T-helper 22 cell (primary cell): ENCODE measurements around the gene ITPKA.

Experiments
- DNase-seq: peaks from one replicate; pipeline ENCODE4 v3.0.0-alpha.2; 2020; ENCODE audit warnings: low read depth

The ITPKA gene

GRCh38 chr15:41490355-41490754 lies 3.3 kb upstream of the ITPKA start:
- no peak for DNase-seq

DNA sequence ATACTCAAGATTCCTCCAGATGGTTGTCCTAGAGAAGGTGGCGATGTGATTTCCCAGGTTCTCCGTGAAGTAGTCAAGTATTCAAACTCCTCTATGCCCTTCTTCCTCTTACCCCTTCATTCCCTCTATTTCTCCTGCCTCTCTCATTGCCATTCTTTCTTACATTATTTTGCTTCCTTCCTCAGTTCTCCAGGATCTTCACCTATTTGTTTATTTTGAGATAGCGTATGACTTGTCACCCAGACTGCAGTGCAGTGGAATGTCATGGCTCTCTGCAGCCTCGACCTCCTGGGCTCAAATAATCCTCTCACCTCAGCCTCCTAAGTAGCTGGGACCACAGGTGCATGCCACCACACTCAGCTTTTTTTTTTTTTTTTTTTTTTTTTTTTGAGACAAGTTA lies 1.8 kb upstream of the ITPKA start:
- no peak for DNase-seq

DNA sequence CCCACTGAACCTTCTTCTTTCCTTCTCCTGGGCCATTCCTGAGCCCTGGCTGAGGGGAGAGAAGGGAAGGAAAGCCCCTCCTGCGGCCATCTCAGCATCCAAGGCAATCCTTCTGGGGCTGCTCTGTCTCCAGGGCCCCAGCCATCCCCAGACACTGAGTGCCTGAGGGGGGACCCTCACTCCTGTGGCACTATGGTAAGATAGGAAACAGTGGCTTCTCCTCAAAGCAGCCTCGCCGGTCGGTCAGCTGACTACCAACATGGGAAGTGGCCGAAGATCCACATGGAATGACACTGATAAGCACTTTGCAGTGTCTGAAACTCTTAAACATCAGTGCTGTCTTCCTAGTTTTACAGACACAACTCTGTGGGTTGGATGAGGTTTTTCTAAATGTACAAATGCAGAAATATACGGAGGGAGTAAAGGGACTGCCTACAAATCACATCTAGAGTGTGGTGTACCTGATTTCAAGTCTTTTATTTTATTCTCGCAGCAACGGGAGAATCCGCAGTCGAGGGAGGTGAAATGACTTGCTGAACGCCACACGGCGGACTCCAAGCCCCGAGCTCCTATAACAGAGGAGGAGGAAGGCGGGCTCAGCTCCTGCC lies 973 bp upstream of the ITPKA start:
- no peak for DNase-seq

GRCh38 chr15:41493902-41494189 lies 172 bp downstream of the ITPKA start:
- no peak for DNase-seq

DNA sequence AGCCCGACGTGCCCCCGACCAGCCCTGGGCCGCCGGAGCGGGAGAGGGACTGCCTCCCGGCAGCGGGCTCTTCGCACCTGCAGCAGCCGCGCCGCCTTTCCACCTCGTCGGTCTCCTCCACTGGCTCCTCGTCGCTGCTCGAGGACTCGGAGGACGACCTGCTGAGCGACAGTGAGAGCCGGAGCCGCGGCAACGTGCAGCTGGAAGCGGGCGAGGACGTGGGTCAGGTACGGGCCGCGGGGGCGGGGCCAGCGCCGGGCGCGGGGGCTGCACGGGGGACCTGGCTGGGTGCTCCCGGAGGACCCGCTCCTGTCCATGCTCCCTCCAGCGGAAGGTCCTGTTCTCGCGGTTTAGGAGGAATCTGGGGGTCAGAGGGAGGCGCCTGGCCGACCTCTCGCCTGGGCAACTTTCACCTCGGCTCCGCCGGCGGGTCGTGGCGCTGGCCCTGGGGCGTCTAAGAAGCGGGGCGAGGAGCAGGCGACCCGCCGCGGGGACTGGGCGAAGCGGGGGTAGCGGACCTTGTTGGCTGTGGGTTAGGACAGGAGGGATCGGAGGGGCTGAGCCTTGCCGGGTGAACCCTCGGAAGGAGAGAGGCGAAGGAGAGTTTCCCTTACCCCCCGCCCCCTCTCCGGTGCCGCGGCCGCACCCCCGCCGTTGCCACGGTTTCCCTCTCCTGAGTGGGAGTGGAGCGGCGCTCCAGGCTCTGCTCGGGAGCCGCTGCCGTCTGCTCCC lies 682 bp downstream of the ITPKA start:
- no peak for DNase-seq

DNA sequence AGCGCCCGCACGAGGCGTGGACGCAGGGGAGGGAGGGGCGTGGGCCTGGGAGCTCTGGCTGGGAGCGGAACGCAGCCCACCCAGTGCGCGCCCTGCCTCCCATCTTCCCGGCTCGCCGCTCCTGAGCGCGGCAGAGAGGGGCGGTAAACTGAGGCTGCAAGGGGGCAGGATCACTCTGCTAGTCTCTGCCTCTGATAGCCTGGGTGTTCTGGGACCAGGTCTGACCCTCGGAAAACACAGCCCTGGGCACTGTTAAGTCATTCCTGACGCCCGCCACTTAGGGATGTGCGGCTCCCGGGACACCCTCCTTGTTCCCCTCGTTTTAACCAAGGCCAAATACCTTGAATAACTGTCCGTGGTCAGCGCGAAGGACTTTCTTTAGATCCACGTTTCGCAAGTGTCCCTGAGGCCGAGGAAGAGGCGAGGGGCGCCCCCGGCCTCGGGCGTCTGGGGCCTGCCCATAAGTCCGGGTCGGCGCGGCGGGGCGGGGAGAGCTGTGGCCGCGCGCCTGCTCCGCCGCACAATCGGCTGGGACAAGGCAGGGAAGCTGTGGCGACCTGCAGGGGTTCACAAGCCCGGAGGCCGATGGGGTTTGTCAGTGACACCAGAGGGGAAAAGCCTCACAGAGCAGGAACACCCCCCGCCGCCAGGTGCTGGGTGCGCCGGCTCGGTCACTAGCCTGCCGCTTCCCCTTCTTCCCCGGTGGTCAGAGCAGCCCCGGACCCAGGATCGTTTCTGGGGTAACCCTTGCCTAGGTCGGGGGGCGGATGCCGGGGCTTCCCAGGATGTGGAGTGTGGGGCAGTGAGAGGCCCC lies 1.5 kb downstream of the ITPKA start:
- DNase-seq, result no peak

DNA sequence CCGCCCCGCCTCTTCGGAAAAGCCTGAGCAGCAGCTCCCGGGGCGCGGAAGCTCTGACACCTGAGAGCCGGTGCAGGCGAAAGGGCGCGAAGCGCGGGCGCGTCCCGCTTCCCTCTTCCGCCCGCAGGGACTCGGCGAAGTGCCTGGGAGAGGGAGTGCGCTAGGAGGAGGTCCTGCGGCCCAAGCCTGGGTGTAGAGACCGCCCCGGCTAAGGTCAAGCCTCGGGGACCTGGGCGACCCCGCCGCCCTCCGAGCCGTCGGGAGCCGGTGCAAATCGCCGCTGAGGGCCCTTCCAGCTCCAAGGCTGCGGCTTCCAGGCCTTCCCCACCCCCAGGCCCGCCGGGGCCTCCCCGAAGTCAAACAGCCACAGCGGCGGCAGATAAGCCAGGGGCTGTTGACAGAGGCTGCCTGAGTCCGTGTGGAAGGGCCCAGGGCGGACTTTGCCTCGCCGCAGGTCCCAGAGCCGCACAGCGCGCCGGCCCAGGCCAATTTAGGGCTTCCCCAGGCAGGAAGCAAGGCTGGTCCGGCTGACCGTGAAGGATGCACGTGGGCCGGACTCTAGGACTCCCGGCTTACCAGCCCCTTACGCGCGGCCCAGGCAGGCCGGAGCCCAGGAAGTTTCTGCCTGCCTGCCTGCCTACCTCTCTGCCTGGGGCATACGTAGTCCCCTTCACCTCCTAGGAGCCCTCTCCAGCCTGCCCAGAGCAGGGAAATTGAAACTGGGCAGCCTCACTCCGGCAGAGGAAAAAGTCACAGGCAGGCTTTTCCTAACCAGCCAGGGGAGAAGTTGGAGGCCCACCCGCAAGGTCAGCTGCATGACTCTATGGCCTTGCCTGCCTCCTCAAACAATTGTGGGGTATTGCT lies 2.3 kb downstream of the ITPKA start:
- DNase-seq, result no peak

DNA sequence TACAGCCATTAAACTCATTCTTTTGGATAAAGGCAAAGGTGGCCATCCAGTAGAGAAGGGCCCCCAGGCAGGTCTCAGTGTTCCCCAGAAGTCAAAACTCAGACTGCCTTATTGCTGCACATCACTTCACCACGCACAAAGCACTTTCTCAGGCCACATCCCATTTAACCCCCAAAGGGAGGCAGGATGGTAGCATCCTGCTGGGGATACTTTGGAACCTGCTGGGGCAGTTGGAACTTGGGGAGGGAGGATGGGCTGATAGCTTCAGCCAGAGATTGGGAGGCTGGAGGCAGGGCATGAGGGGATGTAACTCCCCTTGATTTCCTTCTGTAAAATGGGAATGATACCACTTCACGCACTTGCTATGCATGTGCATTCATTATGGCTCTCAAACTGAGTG lies 5.0 kb downstream of the ITPKA start:
- DNase-seq, result no peak

DNA sequence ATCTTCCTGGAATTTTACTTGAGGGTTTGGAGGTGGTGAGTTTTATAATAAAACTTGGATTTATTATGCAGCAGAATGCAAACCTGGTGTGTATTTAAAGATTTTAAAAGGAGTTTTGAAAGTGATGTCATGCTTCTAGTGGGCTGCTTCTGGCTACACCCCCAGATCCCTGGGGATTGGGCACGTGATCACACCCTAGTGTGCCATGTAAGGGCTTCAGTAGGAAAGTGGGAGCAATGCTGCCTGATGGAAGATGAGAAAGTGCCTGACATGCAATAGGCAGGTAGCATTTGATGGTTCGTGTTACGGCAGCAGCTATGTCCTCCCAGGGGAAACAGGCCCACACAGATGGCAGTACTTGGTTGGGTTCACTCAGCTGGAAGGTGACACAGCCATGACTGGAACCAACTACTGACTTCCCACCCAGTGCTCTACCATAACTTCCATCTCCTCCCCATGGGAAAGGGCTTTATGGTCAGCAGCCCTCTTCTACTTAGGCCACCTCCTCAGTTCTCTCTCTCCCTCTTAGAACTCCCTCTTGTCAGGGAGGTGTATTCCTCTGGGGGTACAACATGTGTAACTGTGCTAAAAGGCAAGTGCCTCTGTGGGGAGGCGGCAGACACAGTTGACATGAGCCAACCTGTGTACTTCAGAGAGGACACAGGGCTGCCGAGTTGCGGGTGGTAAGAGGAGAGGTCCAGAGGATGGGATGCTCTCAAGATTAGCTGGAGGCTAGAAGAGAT lies 5.6 kb downstream of the ITPKA start:
- DNase-seq, result no peak

DNA sequence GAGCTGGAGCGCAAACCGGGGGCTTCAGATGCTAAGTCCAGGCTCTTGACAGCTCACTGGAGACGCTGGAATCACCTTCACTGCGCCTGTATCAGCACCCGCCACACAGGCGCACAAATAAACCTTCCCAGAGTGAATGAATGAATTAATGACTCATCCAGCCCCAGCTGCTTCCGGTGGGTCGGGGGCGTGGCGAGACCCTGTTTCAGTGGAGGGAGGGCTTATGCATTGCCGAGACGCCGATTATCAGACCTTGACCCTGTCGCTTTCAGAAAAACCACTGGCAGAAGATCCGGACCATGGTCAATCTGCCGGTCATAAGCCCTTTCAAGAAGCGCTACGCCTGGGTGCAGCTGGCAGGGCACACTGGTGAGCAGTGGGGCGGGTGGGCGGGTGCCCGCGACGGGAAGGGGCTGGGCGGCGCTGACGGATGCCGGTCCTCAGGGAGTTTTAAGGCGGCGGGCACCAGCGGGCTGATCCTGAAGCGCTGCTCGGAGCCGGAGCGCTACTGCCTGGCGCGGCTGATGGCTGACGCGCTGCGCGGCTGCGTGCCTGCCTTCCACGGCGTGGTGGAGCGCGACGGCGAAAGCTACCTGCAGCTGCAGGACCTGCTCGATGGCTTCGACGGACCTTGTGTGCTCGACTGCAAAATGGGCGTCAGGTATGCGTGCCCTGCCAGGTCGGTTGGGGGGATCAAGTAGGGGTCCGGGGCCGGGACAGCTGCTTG lies 7.7 kb downstream of the ITPKA start:
- no peak for DNase-seq

DNA sequence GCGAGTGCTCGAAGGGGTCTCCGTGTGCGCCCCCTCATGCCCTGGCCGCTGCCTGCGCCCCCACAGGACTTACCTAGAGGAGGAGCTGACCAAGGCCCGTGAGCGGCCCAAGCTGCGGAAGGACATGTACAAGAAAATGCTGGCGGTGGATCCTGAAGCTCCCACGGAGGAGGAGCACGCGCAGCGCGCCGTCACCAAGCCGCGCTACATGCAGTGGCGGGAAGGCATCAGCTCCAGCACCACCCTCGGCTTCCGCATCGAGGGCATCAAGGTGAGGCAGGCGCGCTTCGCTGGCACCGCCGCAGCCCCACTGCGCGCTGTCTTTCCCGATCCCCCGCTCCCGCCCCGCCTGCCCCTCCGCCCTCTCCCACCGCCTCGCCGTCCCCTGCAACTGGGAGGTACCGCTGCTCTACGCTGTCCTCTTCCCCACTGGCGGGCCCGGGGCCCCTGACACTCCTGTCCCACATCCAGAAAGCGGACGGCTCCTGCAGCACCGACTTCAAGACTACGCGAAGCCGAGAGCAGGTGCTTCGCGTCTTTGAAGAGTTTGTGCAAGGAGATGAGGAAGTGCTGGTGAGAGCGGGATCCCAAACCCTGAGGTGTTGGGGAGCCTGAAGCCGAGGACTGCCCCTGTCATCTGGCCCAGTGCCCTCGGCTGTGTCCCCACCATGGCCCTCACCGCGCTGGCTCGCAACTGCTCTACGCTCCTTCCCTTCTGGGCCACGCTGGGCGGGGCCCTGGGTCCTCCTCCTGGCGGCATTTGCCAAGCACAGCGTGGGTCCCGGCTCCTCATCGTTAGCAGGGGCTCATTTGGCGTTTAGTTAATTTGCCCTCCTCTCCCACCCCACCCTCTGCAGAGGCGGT lies 8.5 kb downstream of the ITPKA start:
- no peak for DNase-seq

DNA sequence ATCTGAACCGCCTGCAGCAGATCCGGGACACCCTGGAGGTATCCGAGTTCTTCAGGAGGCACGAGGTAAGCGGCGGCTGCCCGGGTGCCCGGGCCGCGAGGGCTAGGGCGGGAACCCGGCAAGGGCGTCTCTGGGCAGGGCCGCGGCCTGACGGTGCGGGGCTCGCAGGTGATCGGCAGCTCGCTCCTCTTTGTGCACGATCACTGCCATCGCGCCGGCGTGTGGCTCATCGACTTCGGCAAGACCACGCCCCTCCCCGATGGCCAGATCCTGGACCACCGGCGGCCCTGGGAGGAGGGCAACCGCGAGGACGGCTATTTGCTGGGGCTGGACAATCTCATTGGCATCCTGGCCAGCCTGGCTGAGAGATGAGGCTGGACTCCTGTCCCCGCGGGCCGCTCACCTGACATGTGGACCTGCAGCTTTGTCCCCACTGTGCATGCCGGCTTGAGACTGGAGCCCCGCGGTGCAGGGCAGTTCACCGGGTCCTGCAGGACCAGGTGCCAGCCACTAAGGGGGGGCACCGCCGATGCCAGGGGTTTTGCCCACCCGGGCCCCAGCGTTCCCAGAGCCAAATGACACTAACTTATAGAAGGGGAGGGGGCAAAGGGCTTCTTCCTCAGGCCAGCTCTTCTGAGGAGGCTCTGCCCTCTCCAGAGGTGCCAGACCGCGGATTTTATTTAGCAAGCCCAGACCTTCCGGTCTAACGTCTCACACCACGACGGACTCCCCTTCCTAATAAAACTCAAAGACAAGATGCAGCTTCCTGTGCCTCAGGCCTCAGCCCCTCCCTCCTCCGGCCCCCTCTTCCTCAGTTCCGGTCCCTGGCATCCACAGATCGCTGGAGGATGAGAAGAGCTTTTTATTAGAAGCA lies 9.4 kb downstream of the ITPKA start:
- no peak for DNase-seq

DNA sequence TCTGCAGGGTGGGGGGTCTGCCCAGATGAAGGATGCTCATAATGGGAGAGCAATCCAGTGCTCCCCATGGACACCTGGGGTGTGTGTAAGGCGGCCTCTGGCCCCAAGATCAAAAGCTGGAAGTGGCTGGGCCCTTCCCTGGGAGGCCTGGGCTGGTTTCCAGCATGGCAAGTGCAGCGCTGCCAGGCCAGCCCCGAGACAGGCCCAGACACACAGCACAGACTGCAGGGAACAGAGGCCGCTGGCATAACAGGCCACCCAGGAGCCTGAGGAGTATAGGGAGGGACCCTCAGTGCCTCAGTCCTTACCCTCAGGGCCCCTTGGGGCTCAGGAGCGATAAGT lies 10.0 kb downstream of the ITPKA start:
- DNase-seq, result no peak

- DNase-seq, result no peak
These were observed 11.2 kb downstream of the ITPKA start for GRCh38 chr15:41504751-41505492.

DNA sequence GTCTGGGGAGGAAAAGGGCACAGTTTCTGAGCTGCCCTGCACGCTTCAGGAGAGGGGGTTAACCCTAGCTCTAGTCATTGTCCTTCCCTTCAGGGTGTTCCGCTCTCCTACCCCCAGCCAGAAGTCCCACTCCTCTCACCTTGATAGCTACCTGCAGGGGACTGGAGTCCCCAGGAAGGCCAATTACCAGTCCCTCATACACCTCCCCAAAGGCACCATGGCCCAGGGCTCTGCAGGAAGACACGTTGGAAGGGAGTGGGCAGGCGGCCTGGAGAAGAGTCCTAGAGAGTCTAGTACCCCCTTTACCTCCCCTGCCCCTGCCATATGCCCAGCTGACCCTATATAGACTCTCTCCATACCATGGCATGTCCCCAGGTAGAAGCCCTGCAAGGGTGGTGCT lies 12.1 kb downstream of the ITPKA start:
- DNase-seq, result no peak

DNA sequence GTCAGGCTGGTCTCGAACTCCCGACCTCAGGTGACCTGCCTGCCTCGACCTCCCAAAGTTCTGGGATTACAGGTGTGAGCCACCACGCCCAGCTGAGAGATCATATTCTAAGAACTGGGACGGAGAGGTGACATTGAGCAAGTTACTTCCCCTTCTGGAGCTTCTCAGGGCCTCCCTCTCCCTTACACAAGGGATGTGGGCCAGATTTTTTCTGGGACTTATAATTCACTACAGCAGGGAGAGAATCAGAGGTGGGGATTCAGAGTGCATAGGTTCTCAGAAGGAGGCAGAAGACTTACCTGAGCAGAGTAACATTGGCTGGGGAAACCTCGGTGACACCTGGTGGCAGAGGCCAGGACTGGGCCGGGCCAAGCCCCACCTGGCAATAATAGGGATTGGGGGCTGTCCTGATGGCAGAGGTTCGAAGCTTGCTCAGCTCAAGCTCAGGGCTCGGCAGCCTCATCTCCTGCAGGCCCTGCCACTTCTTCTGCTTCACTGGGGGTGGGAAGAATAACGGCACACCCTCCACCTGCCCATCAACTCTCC lies 13.2 kb downstream of the ITPKA start:
- no peak for DNase-seq

DNA sequence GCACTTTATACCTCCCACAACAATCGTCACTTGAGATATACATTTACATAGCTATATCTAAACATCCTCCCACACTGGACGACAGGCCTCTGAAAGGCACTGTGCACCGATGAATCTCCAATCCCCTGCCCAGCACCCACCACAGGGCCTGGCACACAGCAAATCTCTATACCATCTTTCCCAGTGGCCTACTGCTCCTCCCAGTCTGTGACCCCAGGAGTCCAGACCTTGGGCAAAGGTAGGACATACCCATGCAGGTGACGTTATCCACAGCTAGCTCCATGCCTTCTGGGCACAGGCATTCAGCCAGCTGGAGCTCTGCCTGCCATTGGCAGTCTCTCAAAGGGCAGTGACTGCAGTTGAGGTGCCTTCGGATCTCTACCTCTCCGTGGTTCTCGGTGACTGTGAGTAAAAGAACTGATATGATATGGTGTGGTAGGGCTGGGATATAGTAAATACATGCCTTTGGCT lies 14.2 kb downstream of the ITPKA start:
- no peak for DNase-seq

GRCh38 chr15:41510728-41511127 lies 17.1 kb downstream of the ITPKA start:
- DNase-seq, result no peak
